ENCODE data around the gene TK1. TPM values are rescaled to one million over a fixed set of nuclear protein-coding genes. Genes with fewer than 3 reads are reported as not detected.

The TK1 gene
- polyA plus RNA-seq, 2 of the 4 experiments (the other 2 are of a cell fraction), result 90.9 to 355 TPM

DNA sequence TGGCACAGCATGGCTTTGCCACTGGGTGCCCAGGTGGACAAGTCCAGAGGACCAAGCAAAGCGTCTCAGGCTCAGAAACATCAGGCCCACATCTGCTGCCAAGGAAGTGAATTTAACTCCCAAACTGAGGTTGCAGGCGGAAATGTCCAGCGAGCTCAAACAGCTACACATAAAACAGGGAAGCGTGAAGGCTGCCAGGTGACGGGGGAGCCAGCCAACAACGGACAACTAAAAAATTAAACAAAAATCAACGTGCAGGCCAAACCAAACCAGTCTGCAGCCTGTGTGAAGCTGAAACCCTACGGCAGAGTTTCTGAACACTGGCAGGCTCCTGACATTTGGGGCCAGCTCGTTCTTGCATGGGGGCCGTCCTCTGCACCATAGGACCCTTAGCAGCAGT lies 2.5 kb downstream of the TK1 start:
- TF ChIP-seq RNF2 (IDR thresholded peaks at IDR 0.05; ENCODE audit: borderline replicate concordance, low read depth) (no peak), TFCP2L1 (CRISPR knock-in tag; IDR thresholded peaks at IDR 0.05) (no peak), ATOH8 (CRISPR knock-in tag; IDR thresholded peaks at IDR 0.05; ENCODE audit: low read depth) (no peak), BCL3 (IDR thresholded peaks at IDR 0.05) (no peak), CHD4 (IDR thresholded peaks at IDR 0.05; ENCODE audit: borderline replicate concordance) (no peak)
- TF ChIP-seq, protein P1, sequence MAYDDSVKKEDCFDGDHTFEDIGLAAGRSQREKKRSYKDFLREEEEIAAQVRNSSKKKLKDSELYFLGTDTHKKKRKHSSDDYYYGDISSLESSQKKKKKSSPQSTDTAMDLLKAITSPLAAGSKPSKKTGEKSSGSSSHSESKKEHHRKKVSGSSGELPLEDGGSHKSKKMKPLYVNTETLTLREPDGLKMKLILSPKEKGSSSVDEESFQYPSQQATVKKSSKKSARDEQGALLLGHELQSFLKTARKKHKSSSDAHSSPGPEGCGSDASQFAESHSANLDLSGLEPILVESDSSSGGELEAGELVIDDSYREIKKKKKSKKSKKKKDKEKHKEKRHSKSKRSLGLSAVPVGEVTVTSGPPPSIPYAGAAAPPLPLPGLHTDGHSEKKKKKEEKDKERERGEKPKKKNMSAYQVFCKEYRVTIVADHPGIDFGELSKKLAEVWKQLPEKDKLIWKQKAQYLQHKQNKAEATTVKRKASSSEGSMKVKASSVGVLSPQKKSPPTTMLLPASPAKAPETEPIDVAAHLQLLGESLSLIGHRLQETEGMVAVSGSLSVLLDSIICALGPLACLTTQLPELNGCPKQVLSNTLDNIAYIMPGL (CRISPR knock-in tag; IDR thresholded peaks at IDR 0.05; ENCODE audit: borderline replicate concordance), result no peak
- TF ChIP-seq, protein P2, sequence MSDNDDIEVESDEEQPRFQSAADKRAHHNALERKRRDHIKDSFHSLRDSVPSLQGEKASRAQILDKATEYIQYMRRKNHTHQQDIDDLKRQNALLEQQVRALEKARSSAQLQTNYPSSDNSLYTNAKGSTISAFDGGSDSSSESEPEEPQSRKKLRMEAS (IDR thresholded peaks at IDR 0.05), result no peak
- POLR2A ChIA-PET, result no interaction called here
- no peak overlapping the region for H3K27ac ChIP-seq
- ATAC-seq (no peak), FAIRE-seq (no peak), DNase-seq (ENCODE audit: low read depth in 1 of 2, low spot score in 1 of 2) (no peak)
- 83% methylated on average over 10 of the region's 10 CpGs for WGBS (ENCODE audit: missing lambda C conversion rate)
- peaks cover 38% of the 10 kb centered on the region for H3K4me1 ChIP-seq
- H3K4me3 ChIP-seq, result no peak overlapping the region
- no peaks in the 10 kb centered on the region for H3K9me3 ChIP-seq
- H3K4me2 ChIP-seq, result peak overlapping the region; percentile 91; the same call in 1 of the 3 replicates
- CTCF ChIA-PET, result interaction anchor here (0.7 to 7.2 kb wide), 8 partner anchors 8 to 71 kb away, joined by 3 to 105 read pairs (median 13); no protein-coding TSS in a partner anchor

GRCh38 chr17:78183916-78184315 lies 2.9 kb downstream of the TK1 start:
- Histone ChIP-seq H3K4me2 (no peak overlapping the region), H3K4me3 (no peak overlapping the region), H3K4me1 (peaks cover 40% of the 10 kb centered on the region), H3K27ac (no peak overlapping the region), H3K9me3 (no peaks in the 10 kb centered on the region)
- DNase-seq (ENCODE audit: low read depth in 1 of 2, low spot score in 1 of 2), result no peak
- FAIRE-seq, result no peak
- TF ChIP-seq SMC3 (IDR thresholded peaks at IDR 0.05) (no peak), BCL3 (IDR thresholded peaks at IDR 0.05) (no peak), MYC (IDR thresholded peaks at IDR 0.05; ENCODE audit: borderline replicate concordance, low read length) (no peak), JUN (IDR thresholded peaks at IDR 0.05) (no peak), RNF2 (IDR thresholded peaks at IDR 0.05; ENCODE audit: borderline replicate concordance, low read depth) (no peak), FOXS1 (CRISPR knock-in tag; IDR thresholded peaks at IDR 0.05) (no peak), BHLHE40 (IDR thresholded peaks at IDR 0.05; ENCODE audit: low read depth, low read length) (no peak), ZFP36 (IDR thresholded peaks at IDR 0.05; ENCODE audit: borderline replicate concordance, partially characterized antibody) (no peak), EHMT2 (IDR thresholded peaks at IDR 0.05; ENCODE audit: low read depth) (no peak), ZC3H11A (IDR thresholded peaks at IDR 0.05) (no peak), REST (IDR thresholded peaks at IDR 0.05) (no peak), ESRRA (IDR thresholded peaks at IDR 0.05; ENCODE audit: borderline replicate concordance, low read length) (no peak), EHF (CRISPR knock-in tag; IDR thresholded peaks at IDR 0.05) (no peak), SREBF2 (IDR thresholded peaks at IDR 0.05) (no peak), FOSL2 (IDR thresholded peaks at IDR 0.05) (no peak), FOSL2 (CRISPR knock-in tag; IDR thresholded peaks at IDR 0.05) (no peak), MAZ (IDR thresholded peaks at IDR 0.05; ENCODE audit: borderline replicate concordance, low read depth, low read length) (no peak), HOXB5 (CRISPR knock-in tag; IDR thresholded peaks at IDR 0.05) (no peak), EP300 (IDR thresholded peaks at IDR 0.05) (no peak)
- TF ChIP-seq, protein P3, sequence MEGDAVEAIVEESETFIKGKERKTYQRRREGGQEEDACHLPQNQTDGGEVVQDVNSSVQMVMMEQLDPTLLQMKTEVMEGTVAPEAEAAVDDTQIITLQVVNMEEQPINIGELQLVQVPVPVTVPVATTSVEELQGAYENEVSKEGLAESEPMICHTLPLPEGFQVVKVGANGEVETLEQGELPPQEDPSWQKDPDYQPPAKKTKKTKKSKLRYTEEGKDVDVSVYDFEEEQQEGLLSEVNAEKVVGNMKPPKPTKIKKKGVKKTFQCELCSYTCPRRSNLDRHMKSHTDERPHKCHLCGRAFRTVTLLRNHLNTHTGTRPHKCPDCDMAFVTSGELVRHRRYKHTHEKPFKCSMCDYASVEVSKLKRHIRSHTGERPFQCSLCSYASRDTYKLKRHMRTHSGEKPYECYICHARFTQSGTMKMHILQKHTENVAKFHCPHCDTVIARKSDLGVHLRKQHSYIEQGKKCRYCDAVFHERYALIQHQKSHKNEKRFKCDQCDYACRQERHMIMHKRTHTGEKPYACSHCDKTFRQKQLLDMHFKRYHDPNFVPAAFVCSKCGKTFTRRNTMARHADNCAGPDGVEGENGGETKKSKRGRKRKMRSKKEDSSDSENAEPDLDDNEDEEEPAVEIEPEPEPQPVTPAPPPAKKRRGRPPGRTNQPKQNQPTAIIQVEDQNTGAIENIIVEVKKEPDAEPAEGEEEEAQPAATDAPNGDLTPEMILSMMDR (IDR thresholded peaks at IDR 0.05), result no peak
- ATAC-seq, result no peak
- POLR2A ChIA-PET, result no interaction called here
- 89% methylated on average over 12 of the region's 12 CpGs for WGBS (ENCODE audit: missing lambda C conversion rate)
- CTCF ChIA-PET, result interaction anchor here (0.7 to 7.2 kb wide), 7 partner anchors 9 to 71 kb away, joined by 3 to 105 read pairs (median 12); no protein-coding TSS in a partner anchor
